A549 (cell line): ENCODE measurements around the gene SLC45A1.

Experiments used
- CEBPB ChIP-seq, 2 experiments: fragments of >200 bp in 1 of 2; sonication (Bioruptor Twin) in 1 of 2; formaldehyde crosslinking in 1 of 2; IDR thresholded peaks; 2 replicates each; pipeline ENCODE4 v1.6.1; 2012 to 2016
- CHD2 ChIP-seq: fragments of 150-350 bp; IDR thresholded peaks from 2 replicates; pipeline ENCODE4 v1.6.1; 2014; ENCODE audit warnings: low read length; ENCODE audit not compliant: partially characterized antibody
- CTCF ChIP-seq: fragments of >200 bp; sonication (Bioruptor Twin); formaldehyde crosslinking; IDR thresholded peaks from 3 replicates; pipeline ENCODE4 v1.5.1; 2016
- ELK1 ChIP-seq: fragments of 150-350 bp; IDR thresholded peaks from 2 replicates; pipeline ENCODE4 v1.6.1; 2014; ENCODE audit warnings: low read depth, mild to moderate bottlenecking, low read length
- EP300 ChIP-seq, 2 experiments: fragments of >200 bp; sonication (Bioruptor Twin); formaldehyde crosslinking; IDR thresholded peaks; 2 replicates in 1 of 2; 3 replicates in 1 of 2; pipeline ENCODE4 v1.6.1; 2016 to 2017
- MAFK ChIP-seq: fragments of 450-650 bp; IDR thresholded peaks from 2 replicates; pipeline ENCODE4 v1.6.1; 2014; ENCODE audit not compliant: partially characterized antibody
- POLR2AphosphoS2 ChIP-seq: conservative IDR thresholded peaks from 2 replicates; pipeline ENCODE4 v1.6.1; 2012; ENCODE audit warnings: low read length, improper control_type of control experiment, inconsistent platforms
- RAD21 ChIP-seq, 2 experiments: fragments of >200 bp in 1 of 2; sonication (Bioruptor Twin) in 1 of 2; formaldehyde crosslinking in 1 of 2; IDR thresholded peaks in 1 of 2; conservative IDR thresholded peaks in 1 of 2; 2 replicates in 1 of 2; 3 replicates in 1 of 2; pipeline ENCODE4 v1.6.1; 2012 to 2018; ENCODE audit warnings: inconsistent platforms in 1 of 2
- RFX5 ChIP-seq: fragments of 450-650 bp; IDR thresholded peaks from 2 replicates; pipeline ENCODE4 v1.7.1; 2014; ENCODE audit warnings: antibody characterized with exemption, mild to moderate bottlenecking, moderate library complexity
- SMC3 ChIP-seq: fragments of >200 bp; sonication (Bioruptor Twin); formaldehyde crosslinking; IDR thresholded peaks from 3 replicates; pipeline ENCODE4 v1.6.1; 2018; ENCODE audit warnings: inconsistent platforms
- ZNF302 ChIP-seq: fragments of 250-450 bp; sonication (Bioruptor Pico); IDR thresholded peaks from 2 replicates; pipeline ENCODE4 v1.9.0; 2021; ENCODE audit warnings: inconsistent platforms, mild to moderate bottlenecking, moderate library complexity
- TF ChIP-seq, protein P1 (sequence below): fragments of 450-650 bp; IDR thresholded peaks from 2 replicates; pipeline ENCODE4 v1.6.1; 2014; ENCODE audit warnings: antibody characterized with exemption
- TF ChIP-seq, protein P2 (sequence below): IDR thresholded peaks from 2 replicates; pipeline ENCODE4 v1.6.1; 2012

DNA sequence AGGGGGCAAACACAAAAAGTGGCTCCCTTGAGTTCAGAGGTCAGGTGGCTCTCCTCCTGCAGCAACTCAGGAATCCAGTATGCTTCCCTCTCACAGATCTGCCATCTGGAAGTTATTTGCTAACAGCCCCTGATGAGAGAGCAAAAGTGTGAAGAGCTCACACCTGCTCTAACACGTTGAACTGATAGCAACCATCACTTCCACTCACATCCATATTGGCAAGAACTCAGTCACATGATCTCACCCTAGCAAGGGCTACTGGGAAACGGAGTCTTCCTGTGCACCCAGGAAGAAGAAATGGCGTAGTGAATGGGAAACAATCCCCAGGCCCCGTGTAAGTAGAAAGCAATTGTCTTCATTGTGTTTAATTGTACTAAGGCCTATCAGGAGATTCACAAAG lies 20.7 kb upstream of the SLC45A1 start:
- TF ChIP-seq SMC3 (no peak), CTCF (no peak), CHD2 (no peak), CEBPB (IDR thresholded peaks at IDR 0.05) (no peak), MAFK (no peak), EP300 (IDR thresholded peaks at IDR 0.05) (no peak), POLR2AphosphoS2 (no peak), ELK1 (no peak), RAD21 (conservative IDR thresholded peaks at IDR 0.05 in 1 of 2, IDR thresholded peaks at IDR 0.05 in 1 of 2) (no peak), ZNF302 (CRISPR knock-in tag) (no peak), RFX5 (no peak)
- TF ChIP-seq, protein P1, sequence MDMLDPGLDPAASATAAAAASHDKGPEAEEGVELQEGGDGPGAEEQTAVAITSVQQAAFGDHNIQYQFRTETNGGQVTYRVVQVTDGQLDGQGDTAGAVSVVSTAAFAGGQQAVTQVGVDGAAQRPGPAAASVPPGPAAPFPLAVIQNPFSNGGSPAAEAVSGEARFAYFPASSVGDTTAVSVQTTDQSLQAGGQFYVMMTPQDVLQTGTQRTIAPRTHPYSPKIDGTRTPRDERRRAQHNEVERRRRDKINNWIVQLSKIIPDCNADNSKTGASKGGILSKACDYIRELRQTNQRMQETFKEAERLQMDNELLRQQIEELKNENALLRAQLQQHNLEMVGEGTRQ, result no peak
- TF ChIP-seq, protein P2, sequence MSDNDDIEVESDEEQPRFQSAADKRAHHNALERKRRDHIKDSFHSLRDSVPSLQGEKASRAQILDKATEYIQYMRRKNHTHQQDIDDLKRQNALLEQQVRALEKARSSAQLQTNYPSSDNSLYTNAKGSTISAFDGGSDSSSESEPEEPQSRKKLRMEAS, result no peak
